GM21367 (cell line): ENCODE measurements around the gene CIAO2B.

ENCODE experiments used
- ATAC-seq: cut with Tn5 transposase; IDR thresholded peaks from one replicate; pipeline ENCODE4 v1.9.1; 2021; ENCODE audit not compliant: unreplicated experiment

The CIAO2B gene

DNA sequence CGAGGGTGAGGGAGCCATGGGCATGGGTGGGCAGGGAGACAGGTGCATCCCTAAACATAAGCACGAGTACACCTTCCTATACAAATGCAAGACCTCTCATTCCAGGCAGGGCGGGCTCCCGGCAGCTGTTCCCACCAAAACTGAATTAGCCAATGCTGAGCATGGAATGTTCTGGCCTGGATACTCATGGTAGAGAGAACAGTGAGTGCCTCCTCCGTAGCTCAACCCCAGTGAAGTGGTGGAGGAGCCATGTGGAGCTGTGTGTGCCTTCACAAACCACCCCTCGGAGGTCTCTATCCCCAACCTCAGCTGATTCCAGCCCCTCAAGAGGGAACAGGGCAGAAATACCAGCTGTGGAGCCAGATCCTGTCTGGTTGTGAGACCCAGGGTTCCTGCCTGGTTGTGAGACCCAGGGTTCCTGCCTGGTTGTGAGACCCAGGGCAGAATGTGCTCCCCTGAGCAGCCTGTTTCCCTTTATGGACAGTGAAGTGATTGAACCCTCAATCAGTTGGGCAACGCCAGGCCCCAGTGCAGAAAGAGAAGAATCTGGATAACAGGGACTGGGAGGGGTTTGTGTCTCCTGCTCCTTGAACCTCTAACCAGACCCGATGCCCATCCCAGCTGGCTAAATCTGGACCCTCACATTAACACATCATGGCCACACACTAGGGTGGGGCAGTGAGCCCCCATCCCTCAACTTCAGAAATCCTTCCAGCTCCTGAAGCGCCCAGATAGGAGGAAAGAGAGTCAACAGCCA is 13.1 kb downstream of the CIAO2B start:
- no peak for ATAC-seq

DNA sequence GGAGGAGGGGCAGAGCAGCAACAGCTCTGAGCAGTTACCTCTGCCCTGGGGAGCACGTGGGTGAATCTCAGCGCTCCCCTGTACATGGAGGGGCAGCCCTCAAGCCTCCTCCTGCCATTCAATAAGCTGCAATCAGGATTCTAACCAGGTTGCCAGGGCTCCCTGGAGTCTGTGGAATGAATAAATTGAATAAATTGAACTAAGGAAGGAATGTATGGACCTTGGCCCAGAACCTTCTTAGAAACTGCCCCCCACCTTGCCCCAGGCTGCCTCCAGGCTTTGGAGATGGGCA is 14.0 kb downstream of the CIAO2B start:
- no peak for ATAC-seq

DNA sequence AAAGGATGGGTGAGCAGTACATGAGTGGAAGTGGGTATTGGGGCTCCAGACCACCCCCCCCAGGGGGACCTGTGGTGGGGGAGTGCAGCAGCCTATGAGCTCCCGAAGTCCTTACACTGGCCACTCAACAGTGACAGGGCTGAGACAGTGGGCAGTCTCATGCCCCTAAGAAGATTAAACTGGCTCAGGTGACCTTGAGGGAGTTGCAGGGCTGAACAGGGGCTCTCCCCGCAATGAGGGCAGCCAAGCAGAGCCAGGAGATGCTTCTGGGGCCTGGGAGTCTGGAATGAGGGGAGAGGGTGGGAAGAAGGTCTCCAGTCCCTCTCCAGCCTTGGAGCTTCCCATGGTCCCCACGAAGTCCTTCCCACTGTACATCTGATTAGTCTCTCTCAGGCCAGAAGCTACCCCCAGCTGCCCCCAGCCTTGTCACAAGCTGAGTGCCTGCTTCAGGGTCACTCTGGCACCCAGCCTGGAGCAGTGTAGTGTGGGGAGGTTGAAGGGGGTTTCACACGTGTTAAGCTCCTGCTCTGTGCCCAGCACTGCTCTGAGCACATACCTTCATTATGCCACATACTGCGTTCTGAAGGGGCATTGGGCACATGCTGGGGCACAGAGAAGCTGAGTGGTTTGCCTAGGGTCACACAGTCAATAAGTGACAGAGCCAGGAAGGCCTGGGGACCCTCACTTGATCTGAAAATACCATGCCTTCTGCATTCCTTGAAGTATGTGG is 14.5 kb downstream of the CIAO2B start:
- no peak for ATAC-seq

DNA sequence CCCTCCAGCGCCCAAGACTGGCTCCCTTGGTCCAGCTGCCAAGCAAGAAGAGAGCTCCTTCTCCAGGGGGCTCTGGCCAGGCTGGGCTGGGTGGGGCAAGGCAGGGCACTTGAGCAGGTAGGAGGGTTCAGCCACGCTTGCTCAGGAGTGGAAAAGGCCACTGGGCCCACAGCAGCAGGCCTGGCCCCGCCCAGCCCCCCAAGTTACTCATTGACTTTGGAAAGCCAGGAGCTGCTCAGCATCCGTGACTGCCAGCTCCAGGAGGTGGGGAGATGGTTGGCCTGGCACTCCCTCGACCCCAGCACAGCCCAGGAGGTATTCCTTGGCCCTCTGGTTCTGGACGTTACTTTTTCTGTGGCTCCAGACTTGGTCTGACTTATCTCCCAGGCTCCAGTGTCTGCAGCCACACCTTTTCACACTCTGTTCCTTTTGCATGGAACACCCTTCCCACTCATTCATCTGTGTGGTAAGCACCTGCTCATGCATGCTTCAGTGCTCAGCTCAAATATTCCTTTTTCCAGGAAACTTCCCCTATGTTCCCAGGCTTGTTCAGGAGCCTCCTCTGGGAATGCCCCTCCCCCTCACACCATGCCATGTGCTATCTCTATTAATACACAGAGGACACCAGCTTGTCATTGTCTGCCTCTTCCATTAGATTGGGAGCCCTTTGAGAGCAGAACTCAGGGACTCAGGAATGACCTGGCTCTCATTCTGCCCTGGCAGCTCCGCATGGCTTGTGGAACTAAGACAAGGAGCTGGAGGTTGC is 15.2 kb downstream of the CIAO2B start, which contains the start of gene CDH16:
CDH16 (minus strand) TSS at position 83 of the 766 bp plus-strand sequence. CDS start 820 bp downstream, outside the sequence.
- ATAC-seq: no peak

DNA sequence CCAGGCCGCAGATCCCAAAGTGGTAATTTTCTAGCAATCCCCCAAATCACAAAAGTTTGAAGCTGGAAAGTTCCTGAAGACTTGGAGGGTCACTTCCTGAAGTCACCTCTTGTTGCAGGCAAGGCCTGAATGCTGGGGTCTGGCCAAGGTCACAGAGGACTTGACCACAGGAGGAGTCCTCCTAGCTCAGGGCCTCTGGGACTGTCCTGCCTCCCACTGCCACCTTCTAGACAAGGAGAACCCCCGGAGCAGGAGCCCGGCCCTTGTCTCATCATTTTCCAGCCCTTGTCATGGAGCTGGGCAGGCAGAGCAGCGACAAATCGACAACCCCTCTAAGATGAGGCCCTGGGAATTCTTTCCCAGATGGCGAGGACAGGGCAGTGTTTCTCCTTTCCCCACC is 15.8 kb downstream of the CIAO2B start:
- no peak for ATAC-seq

DNA sequence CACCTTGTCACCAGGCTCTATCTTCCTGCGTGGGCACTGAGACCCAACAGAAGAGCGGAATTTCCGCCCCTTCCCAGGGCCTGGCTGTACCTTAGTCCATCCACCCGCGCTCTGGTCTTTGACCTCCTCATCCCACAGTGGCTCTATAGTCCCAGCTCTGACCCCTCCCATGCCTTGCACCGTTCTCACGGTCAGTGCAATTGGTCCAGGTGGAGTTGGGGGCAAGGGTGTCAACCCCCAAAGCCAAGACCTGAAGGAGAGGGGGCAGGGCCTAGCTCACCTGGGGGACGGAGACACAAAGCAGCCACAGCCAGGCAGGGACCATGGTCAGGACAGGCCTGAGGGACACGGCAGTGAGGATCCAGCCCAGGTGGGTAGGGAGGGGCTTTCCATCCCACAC is 16.5 kb downstream of the CIAO2B start:
- no peak for ATAC-seq

DNA sequence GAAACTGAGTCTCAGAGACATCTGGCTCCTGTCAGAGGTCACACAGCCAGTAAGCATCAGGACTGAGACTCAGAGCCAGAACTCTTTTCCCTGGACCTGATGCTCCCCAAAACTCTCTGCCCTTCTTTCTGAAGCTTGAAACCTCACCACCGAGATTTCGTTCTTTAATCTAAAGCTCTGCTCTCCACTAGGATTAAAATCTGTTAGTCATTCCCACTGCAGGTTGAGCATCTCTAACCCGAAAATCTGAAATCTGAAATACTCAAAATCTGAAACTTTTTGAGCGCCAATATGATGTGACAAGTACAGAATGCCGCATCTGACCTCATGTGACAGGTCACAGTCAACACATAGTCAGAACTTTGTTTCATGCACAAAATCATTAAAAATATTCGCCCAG is 17.7 kb downstream of the CIAO2B start:
- ATAC-seq: no peak

DNA sequence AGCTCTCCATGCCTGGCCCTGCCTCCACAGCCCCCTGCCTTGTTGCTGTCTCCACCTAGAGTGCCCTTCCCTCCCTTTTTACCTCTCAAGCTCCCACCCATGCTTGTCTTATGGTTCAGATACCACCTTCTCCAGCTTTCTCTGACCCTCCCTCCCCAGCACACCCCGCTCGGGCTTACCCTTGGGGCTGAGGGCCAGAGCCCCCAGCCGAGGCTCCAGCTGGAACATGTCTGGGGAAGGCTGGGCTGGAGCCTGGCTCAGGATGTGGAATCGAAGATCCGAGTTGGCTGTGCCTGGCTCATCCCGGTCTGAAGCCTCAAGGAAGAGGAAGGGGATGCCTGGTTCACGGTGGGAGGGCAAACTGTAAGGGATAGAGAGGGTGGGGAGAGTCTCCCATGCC is 19.2 kb downstream of the CIAO2B start:
- ATAC-seq: no peak

DNA sequence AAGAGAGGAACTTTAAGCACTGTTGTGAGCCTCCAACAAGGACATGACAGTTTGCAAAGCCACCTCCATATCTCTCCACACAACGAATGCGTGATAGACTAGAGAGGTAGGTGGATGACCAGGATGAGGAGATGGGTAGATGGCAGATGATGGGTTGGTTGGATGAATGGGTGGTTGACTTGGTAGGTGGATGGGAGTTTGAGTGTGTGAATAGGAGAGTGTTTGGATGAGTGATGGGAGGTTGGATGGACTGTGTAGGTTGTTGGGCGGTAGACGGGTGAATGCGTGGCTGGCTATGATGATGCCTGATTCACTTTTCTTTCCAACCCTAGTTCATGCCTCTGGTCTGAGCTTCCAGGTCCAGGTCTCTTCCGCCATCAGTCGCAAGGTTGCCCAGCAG is 19.7 kb downstream of the CIAO2B start:
- no peak for ATAC-seq

DNA sequence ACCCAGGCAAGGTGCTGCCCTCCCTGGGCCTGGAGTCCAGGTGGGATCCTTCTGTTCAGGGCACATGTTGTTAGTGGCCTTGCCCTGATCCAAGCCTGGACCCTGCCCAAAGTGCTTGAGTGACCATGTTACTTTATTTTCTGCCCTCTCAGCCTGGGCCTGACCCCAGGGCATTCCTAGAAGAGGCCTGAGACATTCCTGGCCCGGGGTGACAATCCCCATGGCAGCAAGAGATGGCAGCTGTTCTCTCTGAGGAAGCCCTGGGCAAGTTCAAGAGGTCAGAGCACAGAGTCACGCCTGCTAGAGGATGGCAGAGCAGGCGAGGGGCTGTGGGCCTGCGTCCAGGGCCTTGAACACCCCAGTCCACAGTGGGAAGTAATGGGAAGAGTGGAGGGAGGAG is 20.5 kb downstream of the CIAO2B start:
- ATAC-seq: no peak

DNA sequence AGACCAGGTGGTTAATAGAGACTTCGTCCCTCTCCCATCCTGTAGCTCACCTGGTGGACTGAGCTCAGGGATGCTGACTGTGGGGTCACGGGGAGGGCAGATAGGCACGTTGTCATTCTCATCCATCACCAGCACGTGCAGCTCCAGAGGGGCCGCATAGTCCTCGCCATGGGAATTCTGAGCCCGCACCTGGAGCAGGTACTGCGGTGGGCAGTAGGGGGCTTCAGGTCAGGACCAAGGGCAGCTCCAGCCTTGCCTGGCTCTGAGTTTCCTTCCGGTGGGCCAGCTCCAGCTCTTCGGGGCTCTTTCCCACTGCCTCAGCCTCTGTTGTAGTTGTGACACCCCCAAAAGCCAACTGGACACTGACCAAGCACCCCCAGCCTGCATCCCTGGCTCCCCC is 21.1 kb downstream of the CIAO2B start:
- no peak for ATAC-seq

DNA sequence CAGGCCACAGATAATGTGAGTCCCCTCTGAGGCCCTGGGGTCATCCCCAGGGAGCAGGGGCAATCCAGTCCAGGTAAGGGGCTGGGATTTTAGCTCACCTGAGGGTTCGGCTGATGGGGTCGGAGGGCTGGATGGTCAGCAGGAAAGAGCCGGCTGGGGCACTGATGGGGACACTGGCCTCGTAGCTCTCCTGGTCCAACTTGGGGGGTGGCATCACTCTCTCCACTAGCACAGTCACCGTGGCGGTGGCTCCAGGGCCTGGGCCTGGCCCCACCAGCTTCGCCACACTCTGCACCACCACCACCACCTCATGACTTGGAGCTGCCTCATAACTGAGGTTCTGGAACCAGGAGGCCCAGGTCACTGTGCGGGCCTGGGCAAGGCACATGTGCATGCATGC is 22.4 kb downstream of the CIAO2B start:
- no peak for ATAC-seq

DNA sequence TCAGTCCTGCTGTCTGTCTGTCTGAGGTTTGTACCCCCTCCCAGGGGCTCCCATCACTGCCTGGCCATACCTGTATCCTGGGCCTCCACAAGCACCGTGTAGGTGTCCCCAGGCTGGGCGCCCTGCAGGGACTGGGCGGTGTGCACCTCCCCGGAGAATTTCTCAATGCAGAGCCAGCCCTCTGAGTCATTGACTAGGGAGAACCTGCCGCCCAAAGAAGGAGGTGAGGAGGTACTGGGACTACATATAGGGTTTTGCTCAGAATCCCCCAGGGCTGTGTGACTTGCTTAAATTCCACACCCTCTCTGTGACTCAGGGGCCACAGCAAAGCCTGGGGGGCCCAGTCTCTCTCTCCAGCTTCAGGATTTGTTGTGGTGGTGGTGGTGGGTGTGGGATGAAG is 23.1 kb downstream of the CIAO2B start:
- no peak for ATAC-seq

DNA sequence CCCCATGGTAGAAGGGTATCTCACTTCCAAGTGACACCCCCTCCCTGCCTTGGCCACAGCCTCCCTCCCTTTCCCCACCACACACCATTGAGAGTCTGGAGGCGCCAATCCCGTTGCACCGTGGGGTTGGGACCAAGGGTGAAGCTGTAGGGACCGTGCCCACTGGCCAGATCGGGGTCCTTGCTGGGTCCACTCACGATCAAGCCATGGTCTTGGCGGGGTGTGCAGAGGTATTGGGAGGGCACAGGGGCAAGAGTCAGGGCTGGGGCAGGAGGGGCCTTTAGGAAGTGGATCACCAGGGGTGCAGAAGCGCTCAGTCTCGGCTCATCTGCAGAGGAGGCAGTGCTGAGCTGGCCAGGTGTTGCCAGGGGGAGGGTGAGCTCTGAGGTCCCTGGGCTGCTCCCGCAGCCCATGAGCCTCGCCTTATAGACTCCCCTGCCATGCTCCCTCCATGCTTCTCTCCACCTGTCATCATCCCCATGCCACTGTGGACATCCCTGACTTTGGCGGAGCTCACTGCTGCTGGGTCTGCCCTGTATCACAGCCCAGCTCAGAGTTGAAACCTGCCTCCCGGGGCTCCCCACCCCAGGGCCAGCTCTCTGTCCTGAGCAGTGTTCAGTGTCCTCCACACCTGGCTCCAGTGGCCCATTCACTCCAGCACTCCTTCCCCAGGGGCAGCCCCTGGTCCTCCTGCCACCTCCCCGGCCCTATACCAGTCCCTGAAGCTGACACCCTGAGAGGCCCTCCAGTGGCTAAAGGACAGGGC is 23.8 kb downstream of the CIAO2B start:
- no peak for ATAC-seq

DNA sequence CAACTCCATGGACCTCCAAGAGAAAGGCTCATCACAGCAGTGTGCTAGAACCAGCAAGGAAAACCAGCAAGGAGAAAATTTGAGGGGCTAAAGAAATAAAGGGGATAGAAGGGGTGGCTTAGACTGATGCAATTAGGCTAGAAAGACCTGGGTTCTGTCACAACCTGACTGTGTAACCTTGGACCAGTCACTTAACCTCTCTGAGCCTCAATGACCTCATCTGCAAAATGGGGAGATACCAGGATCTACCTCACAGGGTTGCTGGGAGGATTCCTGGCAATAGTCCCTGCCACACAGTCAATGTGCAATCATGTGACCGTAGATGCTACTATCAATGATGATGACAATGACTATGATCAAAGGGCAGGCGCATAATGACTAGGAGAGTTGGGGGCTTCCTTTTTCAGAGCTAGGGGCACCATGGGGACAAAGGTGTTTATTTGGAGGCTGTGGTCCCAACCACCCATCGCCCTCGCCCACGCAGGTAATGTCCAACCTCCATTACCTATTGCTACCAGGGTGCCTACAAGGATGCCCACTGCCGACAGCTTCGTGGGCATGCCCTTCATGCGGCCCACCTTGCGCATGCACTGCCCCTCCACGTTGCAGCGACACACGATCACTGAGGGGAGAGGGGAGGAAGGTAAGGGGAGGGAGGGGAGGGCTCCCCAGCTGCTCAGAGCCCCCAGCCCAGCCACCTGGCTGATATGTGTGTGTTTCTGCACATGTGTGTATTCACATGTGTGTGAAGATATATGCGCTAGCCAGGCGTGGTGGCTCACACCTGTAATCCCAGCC is 25.2 kb downstream of the CIAO2B start:
- ATAC-seq: no peak

DNA sequence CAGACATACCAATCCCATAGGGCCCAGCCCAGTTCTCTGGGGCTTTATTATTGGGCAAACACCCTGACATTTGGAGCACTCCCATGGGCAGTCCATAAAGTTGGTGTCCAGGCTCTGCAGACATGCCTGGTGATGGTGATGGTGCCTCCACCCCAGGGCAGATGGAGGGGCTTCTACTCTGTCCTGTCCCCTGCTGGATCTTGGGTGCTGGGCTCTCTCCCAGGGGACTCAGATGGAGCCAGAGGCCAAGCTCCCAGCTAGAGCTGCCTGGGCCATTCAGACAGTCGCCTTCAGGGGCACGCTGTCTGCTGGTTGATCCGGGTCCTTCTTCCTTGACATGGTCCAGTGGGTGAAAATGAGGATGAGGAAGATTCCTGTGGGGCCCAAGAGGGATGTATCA is 26.1 kb downstream of the CIAO2B start:
- no peak for ATAC-seq

DNA sequence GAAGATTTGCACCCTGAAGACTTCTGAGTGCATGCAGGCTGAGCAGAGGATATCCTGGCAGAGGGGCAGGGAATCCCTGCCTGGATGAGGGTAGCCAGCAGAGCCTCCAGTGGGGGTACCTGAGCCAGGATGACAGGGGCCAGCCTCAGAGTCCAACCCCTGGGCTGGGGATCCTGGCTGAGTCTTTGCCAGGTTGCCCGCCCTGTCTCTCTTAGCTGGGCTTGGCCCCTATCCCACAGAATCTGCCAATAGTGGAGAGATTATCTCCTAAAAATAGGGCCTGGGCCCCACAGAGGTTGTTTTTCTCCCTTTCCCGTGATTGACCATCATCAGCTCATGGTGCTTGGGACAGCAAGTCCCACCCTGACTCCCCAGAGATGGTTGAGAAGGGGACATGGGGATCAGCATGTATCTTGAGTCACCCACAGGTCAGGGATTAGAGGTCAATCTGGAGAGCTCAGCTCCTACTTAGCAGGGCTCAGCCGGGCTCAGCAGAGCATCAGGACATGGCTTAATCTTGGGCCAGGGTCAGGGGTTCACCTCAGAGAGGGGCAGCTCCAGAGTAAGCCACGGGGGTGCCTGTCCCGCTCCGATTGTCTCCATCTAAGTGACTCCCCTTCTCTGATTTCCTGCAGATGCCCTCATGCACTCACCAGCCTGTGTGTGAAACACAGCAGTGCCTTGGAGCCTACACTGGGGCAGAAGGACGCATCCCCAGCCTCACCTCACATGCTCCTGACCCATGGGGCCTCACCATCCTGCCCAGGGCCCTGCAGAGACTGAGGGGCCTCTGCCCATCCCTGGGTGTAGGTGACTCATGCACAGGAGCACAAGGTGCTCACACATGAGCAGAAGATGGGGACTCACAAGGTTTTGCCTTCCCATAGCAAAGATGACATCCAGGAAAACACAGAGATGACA is 27.0 kb downstream of the CIAO2B start:
- ATAC-seq: no peak

DNA sequence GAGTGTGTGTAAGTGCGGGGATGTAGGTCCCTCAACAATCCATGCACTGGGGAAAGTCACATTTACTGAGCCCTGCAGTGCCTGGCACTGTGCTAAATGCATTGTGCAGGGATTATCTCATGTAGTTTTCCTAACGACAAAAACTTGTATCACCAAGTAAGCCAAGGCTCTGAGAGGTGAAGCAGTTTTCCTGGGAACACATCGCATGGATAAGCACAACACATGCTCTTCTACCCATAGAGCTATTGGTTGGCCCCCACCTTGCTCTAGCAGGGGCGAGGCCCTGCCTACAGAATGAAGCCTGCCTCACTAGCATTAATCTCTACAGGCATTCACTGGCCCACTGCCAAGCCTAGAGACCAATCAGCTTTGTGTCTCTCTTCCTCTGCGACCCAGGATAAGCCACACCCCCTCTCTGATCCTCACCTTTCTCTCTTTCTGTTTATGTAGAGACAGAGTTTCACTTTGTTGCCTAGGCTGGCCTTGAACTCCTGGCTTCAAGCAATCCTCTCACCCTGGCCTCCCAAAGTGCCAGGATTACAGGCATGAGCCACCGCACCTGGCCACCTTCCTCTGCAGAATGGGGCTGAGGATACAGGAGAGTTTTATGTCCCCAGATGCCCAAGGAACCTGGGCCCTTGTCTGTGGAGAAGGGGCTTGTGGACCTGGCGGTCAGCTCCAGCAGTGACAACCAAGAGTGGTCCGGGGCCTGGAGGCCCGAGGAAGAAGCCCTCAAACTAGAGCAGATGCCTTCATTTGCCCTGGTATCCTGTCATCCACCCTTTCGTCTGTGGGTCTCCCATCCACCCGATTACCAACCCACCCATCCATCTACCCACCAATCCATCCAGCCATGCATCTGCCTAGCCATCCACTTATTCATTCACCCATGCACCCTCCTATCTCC is 28.3 kb downstream of the CIAO2B start:
- no peak for ATAC-seq
